ENCODE results near the gene UEVLD. TPM values are rescaled to one million over a fixed set of nuclear protein-coding genes. Genes with fewer than 3 reads are reported as not detected.
A peak's percentile ranks its signal among the peaks of the same experiment; 100 is the strongest.

UEVLD gene
- total RNA-seq, 1 donor from 2014 or later, result 30.9 TPM

DNA sequence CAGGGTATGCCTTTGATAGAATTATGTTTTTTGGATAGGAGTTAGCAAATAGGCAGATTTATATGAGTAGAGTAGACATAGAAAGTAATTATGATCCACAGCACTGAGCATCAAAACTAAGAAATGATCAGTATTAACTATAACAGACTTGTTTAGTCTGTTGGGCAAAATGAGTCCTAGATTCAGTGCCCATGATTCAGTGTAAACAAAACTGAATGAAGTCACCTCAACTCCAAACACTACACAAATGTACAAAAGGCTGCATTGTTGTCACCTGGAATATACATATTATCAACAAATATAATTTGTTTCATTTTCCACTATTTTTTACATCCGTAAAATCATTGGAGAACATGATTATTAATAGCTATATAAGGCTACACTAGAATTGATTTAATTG, 6.7 kb downstream of the UEVLD start:
- DNase-seq (ENCODE audit: low spot score), result no peak

DNA sequence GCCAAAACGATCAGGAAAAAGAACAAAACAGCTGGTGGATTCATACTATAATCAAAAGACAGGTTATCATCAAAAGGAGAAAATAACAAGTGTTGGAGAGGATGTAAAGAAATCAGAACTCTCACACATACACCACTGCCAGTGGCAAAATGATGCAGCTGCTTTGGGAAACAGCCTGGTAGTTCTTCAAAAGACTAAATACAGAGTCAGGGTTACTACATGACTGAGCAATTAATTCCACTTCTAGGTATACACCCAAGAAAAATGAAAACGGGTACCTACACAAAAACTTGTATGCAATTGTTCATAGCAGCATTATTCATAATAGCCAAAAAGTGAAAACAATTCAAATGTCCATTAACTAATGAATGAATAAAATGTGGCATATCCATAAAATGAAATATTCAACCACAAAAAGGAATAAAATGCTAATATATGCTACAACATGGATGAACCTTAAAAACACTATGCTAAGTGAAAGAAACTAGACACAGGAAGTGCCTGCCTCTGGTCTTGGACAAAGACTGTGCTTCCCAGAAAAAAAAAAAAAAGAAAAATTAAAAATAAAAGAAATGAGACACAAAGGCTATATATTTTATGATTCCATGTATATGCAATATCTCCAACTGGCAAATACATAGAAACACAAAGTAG, 8.3 kb downstream of the UEVLD start:
- no peak for DNase-seq (ENCODE audit: low spot score)

GRCh38 chr11:18578975-18579598, 9.4 kb downstream of the UEVLD start:
- DNase-seq (ENCODE audit: low spot score), result peak; percentile 58

DNA sequence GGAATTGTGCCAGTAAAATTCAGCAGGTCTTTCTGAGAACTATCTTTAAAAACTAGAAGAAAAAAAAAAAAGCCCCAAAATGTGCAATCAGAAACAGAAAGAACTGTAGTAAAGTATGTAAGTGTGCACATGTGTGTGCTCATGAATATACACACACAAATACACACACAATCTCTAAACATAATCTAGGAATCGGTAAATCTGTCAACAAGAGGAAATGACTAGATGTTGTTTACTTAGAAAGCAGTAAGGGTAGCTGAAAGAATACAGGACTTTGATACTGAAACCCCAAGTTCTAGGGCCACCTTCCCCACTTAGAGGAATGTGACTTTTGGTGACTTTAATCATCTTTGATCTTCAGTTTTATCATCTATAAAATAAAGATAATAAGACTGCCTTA, 13.2 kb downstream of the UEVLD start:
- no peak for DNase-seq (ENCODE audit: low spot score)

GRCh38 chr11:18567081-18567480, 21.5 kb downstream of the UEVLD start:
- DNase-seq (ENCODE audit: low spot score), result no peak

GRCh38 chr11:18566406-18566805, 22.1 kb downstream of the UEVLD start:
- DNase-seq (ENCODE audit: low spot score), result no peak

GRCh38 chr11:18564149-18564548, 24.4 kb downstream of the UEVLD start:
- no peak for DNase-seq (ENCODE audit: low spot score)

DNA sequence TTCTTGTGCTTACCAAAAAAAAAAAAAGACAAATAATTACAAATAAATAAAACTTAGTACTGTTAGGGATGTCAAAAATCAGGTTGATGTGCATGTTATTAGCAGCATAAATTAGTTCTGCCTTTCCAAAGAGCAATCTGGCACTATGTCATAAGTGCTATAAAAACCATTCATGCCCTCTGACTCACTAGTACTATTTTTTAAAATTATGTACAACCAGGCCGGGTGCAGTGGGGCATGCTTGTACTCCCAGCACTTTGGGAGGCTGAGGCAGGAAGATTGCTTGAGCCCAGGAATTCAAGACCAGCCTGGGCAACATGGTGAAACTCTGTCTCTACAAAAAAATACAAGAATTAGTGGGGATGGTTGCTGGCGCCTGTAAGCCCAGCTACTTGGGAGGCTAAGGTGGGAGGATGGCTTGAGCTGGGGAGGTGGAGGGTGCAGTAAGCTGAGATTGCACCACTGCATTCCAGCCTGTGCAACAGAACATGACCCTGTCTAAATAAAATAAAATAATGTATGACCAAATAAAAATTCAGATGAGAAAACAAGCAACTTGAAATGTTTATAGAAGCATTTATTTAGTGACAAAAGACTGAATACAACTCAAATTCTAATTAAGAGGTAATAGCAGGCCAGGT, 25.3 kb downstream of the UEVLD start:
- no peak for DNase-seq (ENCODE audit: low spot score)

GRCh38 chr11:18548001-18548400, 40.5 kb downstream of the UEVLD start:
- DNase-seq (ENCODE audit: low spot score), result no peak

- DNase-seq (ENCODE audit: low spot score), result no peak
Measured at GRCh38 chr11:18540207-18541009, 48.1 kb downstream of the UEVLD start.

GRCh38 chr11:18536209-18536608, 52.3 kb downstream of the UEVLD start:
- DNase-seq (ENCODE audit: low spot score), result no peak

GRCh38 chr11:18534245-18534644, 54.3 kb downstream of the UEVLD start:
- no peak for DNase-seq (ENCODE audit: low spot score)

- DNase-seq (ENCODE audit: low spot score), result no peak
Measured at GRCh38 chr11:18533365-18533764, 55.2 kb downstream of the UEVLD start.

DNA sequence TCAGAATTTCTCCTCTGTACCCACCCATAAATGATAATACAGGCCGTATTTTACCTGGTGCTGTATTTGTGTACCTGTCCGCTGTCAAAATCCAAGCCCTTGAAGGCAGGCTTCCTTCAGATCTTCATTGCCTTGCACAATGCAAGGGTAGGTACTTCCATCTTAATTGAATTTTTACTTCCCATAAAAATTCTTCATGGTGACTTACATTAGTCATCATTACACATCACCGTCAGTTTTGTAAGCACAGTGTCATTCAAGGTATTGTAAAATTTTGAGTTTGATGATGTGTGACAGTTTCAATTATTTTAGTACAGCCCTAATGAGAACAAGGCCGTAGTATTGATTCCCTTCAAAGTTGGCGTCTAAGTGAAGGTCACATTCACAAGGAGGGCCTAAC, 61.0 kb downstream of the UEVLD start:
- no peak for DNase-seq (ENCODE audit: low spot score)

- DNase-seq (ENCODE audit: low spot score), result peak; percentile 96
Measured at GRCh38 chr11:18526521-18527296, 61.8 kb downstream of the UEVLD start, which contains the start of gene TSG101. Gene TSG101, minus strand, starts transcription at chr11:18526942. Its CDS starts 126 bp downstream, at chr11:18526816.

GRCh38 chr11:18526130-18526520, 62.4 kb downstream of the UEVLD start:
- DNase-seq (ENCODE audit: low spot score), result no peak

DNA sequence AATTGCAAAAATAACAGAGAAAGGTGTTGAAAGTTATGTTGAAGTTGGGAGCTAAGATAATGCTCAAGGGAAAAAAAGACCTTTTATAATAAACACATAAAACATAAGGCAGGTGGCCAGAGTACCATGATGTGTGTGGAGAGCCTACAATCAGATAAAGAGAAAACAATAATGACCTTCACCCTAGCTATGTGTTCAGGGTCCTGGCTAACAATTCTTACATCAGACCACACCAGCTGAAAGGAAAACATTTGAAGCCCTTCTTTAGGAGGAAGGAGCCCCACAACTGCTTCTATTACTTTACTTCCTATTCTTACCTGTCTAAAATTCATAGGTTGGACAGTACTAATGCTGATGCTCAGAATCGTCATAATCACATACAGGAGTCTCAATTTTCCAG, 64.3 kb downstream of the UEVLD start:
- no peak for DNase-seq (ENCODE audit: low spot score)

DNA sequence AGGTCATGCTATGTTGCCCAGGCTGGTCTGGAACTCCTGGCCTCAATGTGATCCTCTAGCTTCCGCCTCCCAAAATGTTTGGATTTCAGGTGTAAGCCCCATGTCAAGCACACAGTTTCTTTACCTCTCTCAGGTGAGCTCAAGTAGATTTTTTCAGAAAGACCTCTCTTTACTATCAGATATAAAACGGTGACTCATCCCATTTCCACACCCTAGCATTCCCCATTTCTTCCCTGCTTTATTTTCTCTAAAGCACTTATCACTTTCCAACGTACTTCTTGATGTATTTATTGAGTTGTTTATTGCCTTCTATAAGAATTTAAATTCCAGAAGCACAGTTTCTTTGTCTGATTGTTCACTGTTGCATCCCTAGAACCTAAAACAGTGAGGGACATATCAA, 65.5 kb downstream of the UEVLD start:
- DNase-seq (ENCODE audit: low spot score), result no peak

GRCh38 chr11:18522388-18522787, 66.1 kb downstream of the UEVLD start:
- no peak for DNase-seq (ENCODE audit: low spot score)

GRCh38 chr11:18521122-18521521, 67.4 kb downstream of the UEVLD start:
- DNase-seq (ENCODE audit: low spot score), result no peak

DNA sequence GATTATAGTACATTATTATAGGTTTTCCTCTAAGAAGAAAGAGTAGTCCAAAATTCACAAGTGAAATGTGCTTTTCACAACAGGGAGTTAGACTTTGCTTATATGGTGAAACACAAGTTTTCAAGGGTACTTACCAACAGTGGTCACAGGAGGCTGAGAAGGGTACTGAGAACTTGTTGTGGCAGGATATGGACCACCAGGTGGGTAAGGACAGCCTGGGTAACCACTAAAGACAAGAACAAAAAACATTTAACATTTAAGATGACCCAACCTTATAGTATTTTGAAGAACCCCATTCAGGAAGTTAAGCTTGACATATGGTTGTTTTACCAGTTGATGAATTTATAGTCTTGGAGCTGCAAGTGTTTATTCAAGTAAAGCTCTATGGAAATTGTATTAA, 86.2 kb downstream of the UEVLD start:
- no peak for DNase-seq (ENCODE audit: low spot score)

- no peak for DNase-seq (ENCODE audit: low spot score)
Measured at GRCh38 chr11:18501629-18502028, 86.9 kb downstream of the UEVLD start.
